Measurements from ENCODE around the gene RPS6KA2. TPM values are rescaled to one million over a fixed set of nuclear protein-coding genes. Genes with fewer than 3 reads are reported as not detected.

The RPS6KA2 gene
- total RNA-seq, 1 experiment from 2014 or later: 4.1 TPM

- peaks cover 14% of the 10 kb centered on the region; the same call in 1 of the 2 replicates for H3K27me3 ChIP-seq (ENCODE audit: control insufficient read depth, insufficient read depth, low read length)
- no peak overlapping the region for H3K27ac ChIP-seq (ENCODE audit: low read length)
- ATAC-seq (no peak), DNase-seq (ENCODE audit: low read depth, low spot score) (no peak)
- H3K4me1 ChIP-seq (ENCODE audit: control insufficient read depth, insufficient read depth, low read length): no peaks in the 10 kb centered on the region
- in situ Hi-C loops (cut with HindIII; ENCODE audit: low pct_unique_long_range_greater_than_20kb, low sequenced_read_pairs) (no loop called here), intact Hi-C loops (cut with micrococcal nuclease; ENCODE audit: unreplicated experiment) (no loop called here)
- TF ChIP-seq CTCF (IDR thresholded peaks at IDR 0.05): no peak
- ChIA-PET CTCF (no interaction called here), POLR2A (no interaction called here)
- H3K36me3 ChIP-seq (ENCODE audit: control insufficient read depth, insufficient read depth, low read length): no peaks in the 10 kb centered on the region
- BruUV-seq (replicated peaks): no TSS peak
- no peaks in the 10 kb centered on the region for H3K9me3 ChIP-seq (ENCODE audit: control insufficient read depth, insufficient read depth, low read depth, low read length)
- H3K4me3 ChIP-seq (ENCODE audit: low read depth in 2 of 2, low read length in 2 of 2): no peak overlapping the region
These were observed 7.9 kb downstream of the RPS6KA2 start for GRCh38 chr6:166618866-166619761.

GRCh38 chr6:166618251-166618650 lies 8.8 kb downstream of the RPS6KA2 start:
- ChIA-PET CTCF (no interaction called here), POLR2A (no interaction called here)
- H3K27ac ChIP-seq (ENCODE audit: low read length): no peak overlapping the region
- no peaks in the 10 kb centered on the region for H3K36me3 ChIP-seq (ENCODE audit: control insufficient read depth, insufficient read depth, low read length)
- H3K4me3 ChIP-seq (ENCODE audit: low read depth in 2 of 2, low read length in 2 of 2): no peak overlapping the region
- TF ChIP-seq SIN3A (IDR thresholded peaks at IDR 0.05; ENCODE audit: borderline replicate concordance, insufficient read depth, low read depth, low read length) (no peak), REST (IDR thresholded peaks at IDR 0.05; ENCODE audit: insufficient read depth in 1 of 2, low read depth in 2 of 2, low read length in 1 of 2) (no peak), CTCF (IDR thresholded peaks at IDR 0.05) (no peak), POLR2AphosphoS5 (IDR thresholded peaks at IDR 0.05; ENCODE audit: low read depth, low read length) (no peak), TCF7L2 (IDR thresholded peaks at IDR 0.05; ENCODE audit: low read depth, low read length) (no peak)
- intact Hi-C loops (cut with micrococcal nuclease; ENCODE audit: unreplicated experiment) (no loop called here), in situ Hi-C loops (cut with HindIII; ENCODE audit: low pct_unique_long_range_greater_than_20kb, low sequenced_read_pairs) (no loop called here)
- peaks cover 9% of the 10 kb centered on the region; the same call in 1 of the 2 replicates for H3K27me3 ChIP-seq (ENCODE audit: control insufficient read depth, insufficient read depth, low read length)
- no TSS peak for BruUV-seq (replicated peaks)
- no peaks in the 10 kb centered on the region for H3K9me3 ChIP-seq (ENCODE audit: control insufficient read depth, insufficient read depth, low read depth, low read length)
- no peaks in the 10 kb centered on the region for H3K4me1 ChIP-seq (ENCODE audit: control insufficient read depth, insufficient read depth, low read length)
- DNase-seq (ENCODE audit: low read depth, low spot score): no peak
- ATAC-seq: no peak

Data from Panc1 (cell line).